Measurements from ENCODE around the gene ZNF121.

The ZNF121 gene

GRCh38 chr19:9523885-9524474, 60.3 kb downstream of the ZNF121 start:
- TF ChIP-seq CTCF (IDR thresholded peaks at IDR 0.05; ENCODE audit: low read depth, low read length, poor library complexity, severe bottlenecking) (no peak), EZH2phosphoT487 (IDR thresholded peaks at IDR 0.05; ENCODE audit: borderline replicate concordance, low read length) (no peak)
- no peaks in the 10 kb centered on the region for H3K27me3 ChIP-seq (ENCODE audit: control insufficient read depth, low read length)
- H3K27ac ChIP-seq (ENCODE audit: low read depth, low read length) = no peak overlapping the region
- no peaks in the 10 kb centered on the region for H3K9me2 ChIP-seq (replicated peaks; ENCODE audit: control insufficient read depth, low read length)
- H3K79me2 ChIP-seq (ENCODE audit: control insufficient read depth, low read length) = no peaks in the 10 kb centered on the region
- no peaks in the 10 kb centered on the region for H3F3A ChIP-seq (ENCODE audit: control insufficient read depth, insufficient read depth)
- peaks cover 46% of the 10 kb centered on the region for H3K9me3 ChIP-seq (ENCODE audit: control insufficient read depth, insufficient read depth, low read length)
- no peaks in the 10 kb centered on the region for H3K4me1 ChIP-seq (ENCODE audit: control insufficient read depth, low read length)
- H3K4me3 ChIP-seq (ENCODE audit: low read length) = no peak overlapping the region
- H4K20me1 ChIP-seq (ENCODE audit: control insufficient read depth, insufficient read depth, low read depth, low read length) = no peaks in the 10 kb centered on the region
- H3K4me2 ChIP-seq (ENCODE audit: low read length) = no peak overlapping the region
- peaks cover 29% of the 10 kb centered on the region for H3K36me3 ChIP-seq (ENCODE audit: control insufficient read depth, low read length)
